Ishikawa (cell line): ENCODE results near the gene KRT80.

Experiments used
- EP300 ChIP-seq: IDR thresholded peaks from 2 replicates; pipeline ENCODE4 v1.6.1; 2012; ENCODE audit warnings: borderline replicate concordance
- REST ChIP-seq: IDR thresholded peaks from 2 replicates; pipeline ENCODE4 v1.6.1; 2012; ENCODE audit warnings: low read depth, mild to moderate bottlenecking
- YY1 ChIP-seq: IDR thresholded peaks from 2 replicates; pipeline ENCODE4 v1.6.1; 2012; ENCODE audit warnings: low read depth
- TF ChIP-seq, protein P1 (sequence below): IDR thresholded peaks from 2 replicates; pipeline ENCODE4 v1.6.1; 2012

GRCh38 chr12:52178984-52179383 lies 12.8 kb downstream of the KRT80 start:
- no peak for TF ChIP-seq YY1
- no peak for TF ChIP-seq REST
- TF ChIP-seq EP300 = no peak
- TF ChIP-seq, protein P1, sequence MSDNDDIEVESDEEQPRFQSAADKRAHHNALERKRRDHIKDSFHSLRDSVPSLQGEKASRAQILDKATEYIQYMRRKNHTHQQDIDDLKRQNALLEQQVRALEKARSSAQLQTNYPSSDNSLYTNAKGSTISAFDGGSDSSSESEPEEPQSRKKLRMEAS = no peak
